ENCODE data around the gene RALBP1.

Gene RALBP1

GRCh38 chr18:9436206-9436929, 38.9 kb upstream of the RALBP1 start:
- TF ChIP-seq TAF1 (IDR thresholded peaks at IDR 0.05; ENCODE audit: low read depth) (no peak), NFIC (IDR thresholded peaks at IDR 0.05) (no peak), ZBTB7A (IDR thresholded peaks at IDR 0.05; ENCODE audit: low read depth) (no peak), CEBPB (IDR thresholded peaks at IDR 0.05) (no peak), FOXM1 (IDR thresholded peaks at IDR 0.05; ENCODE audit: borderline replicate concordance, low read depth) (no peak), TEAD4 (IDR thresholded peaks at IDR 0.05) (no peak), YY1 (IDR thresholded peaks at IDR 0.05; ENCODE audit: low read depth) (no peak), MAX (IDR thresholded peaks at IDR 0.05) (no peak), EGR1 (IDR thresholded peaks at IDR 0.05) (no peak), TCF12 (IDR thresholded peaks at IDR 0.05; ENCODE audit: low read depth) (no peak), CREB1 (IDR thresholded peaks at IDR 0.05; ENCODE audit: low read depth) (no peak), EP300 (IDR thresholded peaks at IDR 0.05; ENCODE audit: borderline replicate concordance) (no peak), REST (IDR thresholded peaks at IDR 0.05; ENCODE audit: low read depth) (no peak), RAD21 (IDR thresholded peaks at IDR 0.05; ENCODE audit: low read depth) (no peak)

- TF ChIP-seq YY1 (IDR thresholded peaks at IDR 0.05; ENCODE audit: low read depth) (no peak), NFIC (IDR thresholded peaks at IDR 0.05) (no peak), FOXM1 (IDR thresholded peaks at IDR 0.05; ENCODE audit: borderline replicate concordance, low read depth) (no peak), EP300 (IDR thresholded peaks at IDR 0.05; ENCODE audit: borderline replicate concordance) (no peak), TEAD4 (IDR thresholded peaks at IDR 0.05) (no peak), TAF1 (IDR thresholded peaks at IDR 0.05; ENCODE audit: low read depth) (no peak), TCF12 (IDR thresholded peaks at IDR 0.05; ENCODE audit: low read depth) (no peak), CREB1 (IDR thresholded peaks at IDR 0.05; ENCODE audit: low read depth) (no peak), ZBTB7A (IDR thresholded peaks at IDR 0.05; ENCODE audit: low read depth) (no peak), USF1 (IDR thresholded peaks at IDR 0.05) (no peak), EGR1 (IDR thresholded peaks at IDR 0.05) (no peak), REST (IDR thresholded peaks at IDR 0.05; ENCODE audit: low read depth) (no peak), MAX (IDR thresholded peaks at IDR 0.05) (no peak), CEBPB (IDR thresholded peaks at IDR 0.05) (no peak), RAD21 (IDR thresholded peaks at IDR 0.05; ENCODE audit: low read depth) (no peak)
These were observed 38.3 kb upstream of the RALBP1 start for GRCh38 chr18:9437021-9437437.

- no peak for TF ChIP-seq NFIC (IDR thresholded peaks at IDR 0.05)
- no peak for TF ChIP-seq MAX (IDR thresholded peaks at IDR 0.05)
- TF ChIP-seq TAF1 (IDR thresholded peaks at IDR 0.05; ENCODE audit: low read depth), result no peak
- no peak for TF ChIP-seq EGR1 (IDR thresholded peaks at IDR 0.05)
- TF ChIP-seq YY1 (IDR thresholded peaks at IDR 0.05; ENCODE audit: low read depth), result no peak
- TF ChIP-seq CEBPB (IDR thresholded peaks at IDR 0.05), result no peak
- no peak for TF ChIP-seq TCF12 (IDR thresholded peaks at IDR 0.05; ENCODE audit: low read depth)
- TF ChIP-seq TEAD4 (IDR thresholded peaks at IDR 0.05), result no peak
- TF ChIP-seq EP300 (IDR thresholded peaks at IDR 0.05; ENCODE audit: borderline replicate concordance), result no peak
- no peak for TF ChIP-seq FOXM1 (IDR thresholded peaks at IDR 0.05; ENCODE audit: borderline replicate concordance, low read depth)
- no peak for TF ChIP-seq CREB1 (IDR thresholded peaks at IDR 0.05; ENCODE audit: low read depth)
- TF ChIP-seq ZBTB7A (IDR thresholded peaks at IDR 0.05; ENCODE audit: low read depth), result no peak
- TF ChIP-seq RAD21 (IDR thresholded peaks at IDR 0.05; ENCODE audit: low read depth), result no peak
- no peak for TF ChIP-seq REST (IDR thresholded peaks at IDR 0.05; ENCODE audit: low read depth)
- TF ChIP-seq USF1 (IDR thresholded peaks at IDR 0.05), result no peak
These were observed 37.6 kb upstream of the RALBP1 start for GRCh38 chr18:9437672-9438071.
